NK-92 (cell line): Measurements from ENCODE around the gene USP2.

Experiments used
- DNase-seq: peaks from one replicate; lab custom pipeline; 2025; ENCODE audit not compliant: unreplicated experiment; lab: John Stamatoyannopoulos, UW

Gene USP2

GRCh38 chr11:119377112-119377901 is 4.2 kb downstream of the USP2 start:
- DNase-seq = no peak

GRCh38 chr11:119376197-119376847 is 5.2 kb downstream of the USP2 start:
- DNase-seq = no peak

- no peak for DNase-seq
Observed at GRCh38 chr11:119375337-119376196, 5.9 kb downstream of the USP2 start.

- DNase-seq = no peak
Observed at GRCh38 chr11:119374632-119375336, 6.7 kb downstream of the USP2 start.

GRCh38 chr11:119373921-119374631 is 7.4 kb downstream of the USP2 start:
- no peak for DNase-seq

- DNase-seq = no peak
Observed at GRCh38 chr11:119373059-119373920, 8.2 kb downstream of the USP2 start.

GRCh38 chr11:119372260-119373058 is 9.0 kb downstream of the USP2 start:
- no peak for DNase-seq

GRCh38 chr11:119371778-119372182 is 9.7 kb downstream of the USP2 start:
- no peak for DNase-seq

- no peak for DNase-seq
Observed at GRCh38 chr11:119371067-119371601, 10.4 kb downstream of the USP2 start.

GRCh38 chr11:119370486-119371046 is 10.9 kb downstream of the USP2 start:
- DNase-seq = no peak

GRCh38 chr11:119369132-119369925 is 12.2 kb downstream of the USP2 start:
- no peak for DNase-seq

- DNase-seq = no peak
Observed at GRCh38 chr11:119368121-119369034, 13.1 kb downstream of the USP2 start.

GRCh38 chr11:119367661-119368120 is 13.8 kb downstream of the USP2 start:
- DNase-seq = no peak

GRCh38 chr11:119366690-119367620 is 14.5 kb downstream of the USP2 start:
- no peak for DNase-seq

GRCh38 chr11:119365071-119365591 is 16.4 kb downstream of the USP2 start:
- no peak for DNase-seq
